AG04449 (cell line): Measurements from ENCODE around the gene MVB12B.

Experiments used
- CTCF ChIA-PET: fragments of 350-600 bp; formaldehyde crosslinking; extraction: SDS; loops from one replicate; lab custom pipeline; 2021; ENCODE audit warnings: antibody characterized with exemption; lab: Yijun Ruan, JAX
- POLR2A ChIA-PET: fragments of 400-600, 350-600 bp; formaldehyde crosslinking; extraction: SDS; loops from one replicate; lab custom pipeline; 2020; ENCODE audit warnings: antibody characterized with exemption, inconsistent platforms; lab: Yijun Ruan, JAX
- DNase-seq: peaks from one replicate; pipeline ENCODE4 v3.0.0-alpha.2; 2010; ENCODE audit warnings: low read depth, low spot score
- H3K4me3 ChIP-seq: 2 replicates; pipeline ENCODE4 v1.5.1; 2011; ENCODE audit warnings: low read depth, mild to moderate bottlenecking, control low read depth, low read length
- TF ChIP-seq, protein P1 (sequence below): IDR thresholded peaks from one replicate; pipeline ENCODE4 v1.5.1; 2011; ENCODE audit warnings: mild to moderate bottlenecking, moderate library complexity, low read length, control low read depth, inconsistent platforms; ENCODE audit not compliant: insufficient read depth; ENCODE audit errors: missing control alignments

Gene MVB12B

DNA sequence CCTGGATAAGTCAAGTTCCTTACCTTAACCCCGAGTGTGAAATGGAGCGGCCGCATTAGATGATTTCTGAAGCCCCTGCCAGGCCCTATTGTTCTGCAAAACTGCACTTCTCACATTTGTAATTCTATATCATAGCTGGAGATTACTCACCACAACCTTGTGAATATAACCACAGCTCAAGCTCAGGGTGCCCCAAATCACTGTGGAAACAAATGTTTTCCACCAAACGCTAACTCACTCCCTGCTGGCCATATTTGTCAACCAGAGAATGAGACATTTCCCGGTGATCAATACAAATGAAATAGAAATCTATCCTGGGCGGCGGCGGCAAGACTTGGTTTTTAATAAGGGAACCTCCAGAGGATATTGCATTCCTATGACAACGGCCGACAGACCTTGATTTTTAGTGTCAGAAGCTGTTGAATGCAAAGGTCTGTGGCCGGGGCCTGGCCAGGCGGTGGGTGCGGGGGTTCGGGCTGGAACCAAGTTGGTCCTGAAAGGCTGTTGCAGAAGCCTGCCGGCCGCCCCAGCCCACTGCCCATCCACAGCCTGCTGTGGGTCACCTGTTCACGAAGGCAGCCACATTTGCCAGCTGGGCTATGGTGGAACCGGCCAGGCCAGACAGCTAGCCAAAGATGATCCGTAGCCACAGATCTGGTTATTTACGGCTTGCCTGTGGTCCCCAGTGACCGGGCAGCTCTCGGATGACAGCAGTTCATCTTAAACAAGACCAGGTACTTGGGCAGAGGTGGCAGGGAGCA is 193.2 kb downstream of the MVB12B start:
- TF ChIP-seq, protein P1, sequence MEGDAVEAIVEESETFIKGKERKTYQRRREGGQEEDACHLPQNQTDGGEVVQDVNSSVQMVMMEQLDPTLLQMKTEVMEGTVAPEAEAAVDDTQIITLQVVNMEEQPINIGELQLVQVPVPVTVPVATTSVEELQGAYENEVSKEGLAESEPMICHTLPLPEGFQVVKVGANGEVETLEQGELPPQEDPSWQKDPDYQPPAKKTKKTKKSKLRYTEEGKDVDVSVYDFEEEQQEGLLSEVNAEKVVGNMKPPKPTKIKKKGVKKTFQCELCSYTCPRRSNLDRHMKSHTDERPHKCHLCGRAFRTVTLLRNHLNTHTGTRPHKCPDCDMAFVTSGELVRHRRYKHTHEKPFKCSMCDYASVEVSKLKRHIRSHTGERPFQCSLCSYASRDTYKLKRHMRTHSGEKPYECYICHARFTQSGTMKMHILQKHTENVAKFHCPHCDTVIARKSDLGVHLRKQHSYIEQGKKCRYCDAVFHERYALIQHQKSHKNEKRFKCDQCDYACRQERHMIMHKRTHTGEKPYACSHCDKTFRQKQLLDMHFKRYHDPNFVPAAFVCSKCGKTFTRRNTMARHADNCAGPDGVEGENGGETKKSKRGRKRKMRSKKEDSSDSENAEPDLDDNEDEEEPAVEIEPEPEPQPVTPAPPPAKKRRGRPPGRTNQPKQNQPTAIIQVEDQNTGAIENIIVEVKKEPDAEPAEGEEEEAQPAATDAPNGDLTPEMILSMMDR = no peak
- CTCF ChIA-PET = interaction anchor here (0.8 to 19.9 kb wide), 3 partner anchors 19 to 36 kb away, joined by 3 to 244 read pairs (median 118); no protein-coding TSS in a partner anchor
- DNase-seq = no peak
- POLR2A ChIA-PET = no interaction called here
- H3K4me3 ChIP-seq = no peak overlapping the region

DNA sequence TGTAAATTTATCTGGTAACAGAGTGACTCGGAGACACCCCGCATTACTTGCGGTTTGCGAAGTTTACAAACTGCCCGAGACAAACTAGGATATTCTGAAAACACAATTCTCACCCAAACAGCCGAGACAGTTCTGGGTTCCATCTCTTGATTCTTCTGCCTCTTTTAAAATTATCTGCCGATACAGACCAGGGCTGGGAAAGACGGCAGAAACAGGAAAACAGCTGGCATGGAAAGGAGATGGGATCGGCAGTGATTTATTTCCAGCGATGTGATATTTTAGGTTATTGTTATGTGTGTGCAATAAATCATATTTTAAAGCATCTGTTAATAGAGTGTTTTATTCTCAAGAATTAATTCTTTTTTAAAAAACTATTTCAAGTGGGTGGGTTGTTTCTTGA is 193.8 kb downstream of the MVB12B start:
- DNase-seq = no peak
- no peak overlapping the region for H3K4me3 ChIP-seq
- TF ChIP-seq, protein P1 = no peak
- ChIA-PET CTCF (interaction anchor here (0.7 to 19.9 kb wide), 5 partner anchors 12 to 36 kb away, joined by 3 to 244 read pairs (median 3); no protein-coding TSS in a partner anchor), POLR2A (no interaction called here)

DNA sequence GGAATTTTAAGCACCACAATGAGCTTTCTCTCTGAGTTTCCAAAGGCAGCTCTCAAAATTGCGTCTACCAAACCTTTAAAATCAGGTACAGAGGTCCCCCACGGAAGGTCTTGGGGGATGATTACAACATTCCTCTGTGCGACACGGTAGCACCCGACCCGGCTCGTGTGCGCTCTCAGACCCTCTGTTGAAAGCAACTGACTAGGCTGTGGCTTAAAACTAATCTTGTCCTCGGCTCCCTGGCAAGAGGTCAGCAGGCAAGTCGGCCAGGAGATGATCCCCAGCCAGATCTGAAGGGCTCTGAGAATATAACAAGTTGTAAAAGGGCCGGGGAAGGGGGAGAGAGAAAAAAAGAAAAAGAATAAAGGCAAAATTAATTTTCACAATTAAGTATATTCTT is 194.5 kb downstream of the MVB12B start:
- H3K4me3 ChIP-seq = no peak overlapping the region
- ChIA-PET POLR2A (no interaction called here), CTCF (interaction anchor here (0.7 to 19.9 kb wide), 4 partner anchors 11 to 35 kb away, joined by 3 to 244 read pairs (median 60); no protein-coding TSS in a partner anchor)
- TF ChIP-seq, protein P1 = no peak
- no peak for DNase-seq

DNA sequence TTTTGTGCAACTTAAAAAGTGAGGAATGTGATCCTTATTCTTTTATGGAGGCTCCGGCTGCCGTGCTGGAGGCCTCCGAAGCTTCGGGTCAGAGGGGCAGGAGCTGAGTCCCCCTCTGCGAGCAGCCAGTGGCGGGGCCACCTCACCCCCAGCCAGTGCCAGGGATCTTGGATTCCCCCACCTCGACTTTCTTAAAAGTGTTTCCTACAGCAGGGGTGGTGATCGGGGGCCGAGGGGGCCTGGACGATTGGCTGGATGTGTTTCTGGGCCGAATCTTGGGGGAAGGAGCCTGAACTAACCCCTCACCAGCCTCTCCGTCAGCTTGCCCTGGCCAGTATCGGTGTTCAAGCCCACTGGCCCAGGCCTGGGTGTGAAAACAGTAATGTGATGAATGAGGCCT is 194.9 kb downstream of the MVB12B start:
- H3K4me3 ChIP-seq = no peak overlapping the region
- TF ChIP-seq, protein P1 = no peak
- ChIA-PET POLR2A (no interaction called here), CTCF (interaction anchor here (1.1 to 19.9 kb wide), 4 partner anchors 11 to 35 kb away, joined by 3 to 244 read pairs (median 60); no protein-coding TSS in a partner anchor)
- no peak for DNase-seq

DNA sequence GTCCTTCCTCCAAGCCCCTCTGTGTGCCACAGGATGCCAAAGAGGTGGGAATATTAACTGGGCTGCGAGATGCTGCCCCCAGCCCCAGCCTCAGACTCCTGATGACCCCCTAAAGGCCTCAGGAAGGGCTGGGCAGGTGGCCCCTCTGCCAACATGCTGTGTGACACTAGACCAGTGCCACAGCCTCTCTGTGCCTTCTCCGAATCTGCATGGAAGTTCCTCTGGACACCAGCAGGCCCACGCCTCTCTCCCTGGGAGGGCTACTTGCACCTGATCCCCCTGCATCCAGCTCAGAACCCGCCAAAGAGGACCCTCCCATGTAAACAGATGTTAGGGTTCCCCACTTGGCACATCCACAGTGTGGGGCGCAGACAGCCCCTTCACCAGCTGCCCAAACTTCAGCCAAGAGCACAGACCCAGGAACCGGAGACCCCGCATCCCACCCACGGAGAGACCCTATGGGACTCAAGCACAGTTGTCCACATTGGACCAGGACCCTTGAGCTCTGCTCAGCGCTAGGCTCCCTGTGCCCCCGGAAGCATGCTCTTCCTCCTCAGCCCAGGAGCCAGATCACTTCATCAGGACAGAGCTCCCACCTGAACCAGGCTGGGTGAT is 195.5 kb downstream of the MVB12B start:
- CTCF ChIA-PET = interaction anchor here (1.5 to 19.9 kb wide), 3 partner anchors 11 to 34 kb away, joined by 3 to 244 read pairs (median 118); no protein-coding TSS in a partner anchor
- H3K4me3 ChIP-seq = no peak overlapping the region
- TF ChIP-seq, protein P1 = no peak
- no peak for DNase-seq
- POLR2A ChIA-PET = no interaction called here
